Measurements from ENCODE around the gene TEDDM1. TPM values are rescaled to one million over a fixed set of nuclear protein-coding genes. Genes with fewer than 3 reads are reported as not detected.

TEDDM1 gene
- total and polyA plus RNA-seq, 10 of the 15 experiments (the other 5 are each of a cell fraction or from before 2014, with no cell fraction given) = 0.11 TPM; not detected in 9

- no peak for TF ChIP-seq KDM1A (IDR thresholded peaks at IDR 0.05; ENCODE audit: borderline replicate concordance)
- TF ChIP-seq, protein P1, sequence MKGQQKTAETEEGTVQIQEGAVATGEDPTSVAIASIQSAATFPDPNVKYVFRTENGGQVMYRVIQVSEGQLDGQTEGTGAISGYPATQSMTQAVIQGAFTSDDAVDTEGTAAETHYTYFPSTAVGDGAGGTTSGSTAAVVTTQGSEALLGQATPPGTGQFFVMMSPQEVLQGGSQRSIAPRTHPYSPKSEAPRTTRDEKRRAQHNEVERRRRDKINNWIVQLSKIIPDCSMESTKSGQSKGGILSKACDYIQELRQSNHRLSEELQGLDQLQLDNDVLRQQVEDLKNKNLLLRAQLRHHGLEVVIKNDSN (IDR thresholded peaks at IDR 0.05; ENCODE audit: borderline replicate concordance, extremely low read length, insufficient read depth, low read depth, low read length) = no peak
- TF ChIP-seq POLR2A (IDR thresholded peaks at IDR 0.05; ENCODE audit: low read depth, low read length) = no peak
- no peak for TF ChIP-seq TARDBP (IDR thresholded peaks at IDR 0.05; ENCODE audit: borderline replicate concordance)
- TF ChIP-seq ZSCAN29 (IDR thresholded peaks at IDR 0.05) = no peak
- TF ChIP-seq ATF3 (IDR thresholded peaks at IDR 0.05; ENCODE audit: borderline replicate concordance, extremely low read depth, low read depth, low read length) = no peak
- TF ChIP-seq, protein P2, sequence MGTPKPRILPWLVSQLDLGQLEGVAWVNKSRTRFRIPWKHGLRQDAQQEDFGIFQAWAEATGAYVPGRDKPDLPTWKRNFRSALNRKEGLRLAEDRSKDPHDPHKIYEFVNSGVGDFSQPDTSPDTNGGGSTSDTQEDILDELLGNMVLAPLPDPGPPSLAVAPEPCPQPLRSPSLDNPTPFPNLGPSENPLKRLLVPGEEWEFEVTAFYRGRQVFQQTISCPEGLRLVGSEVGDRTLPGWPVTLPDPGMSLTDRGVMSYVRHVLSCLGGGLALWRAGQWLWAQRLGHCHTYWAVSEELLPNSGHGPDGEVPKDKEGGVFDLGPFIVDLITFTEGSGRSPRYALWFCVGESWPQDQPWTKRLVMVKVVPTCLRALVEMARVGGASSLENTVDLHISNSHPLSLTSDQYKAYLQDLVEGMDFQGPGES (IDR thresholded peaks at IDR 0.05) = no peak
- TF ChIP-seq, protein P3, sequence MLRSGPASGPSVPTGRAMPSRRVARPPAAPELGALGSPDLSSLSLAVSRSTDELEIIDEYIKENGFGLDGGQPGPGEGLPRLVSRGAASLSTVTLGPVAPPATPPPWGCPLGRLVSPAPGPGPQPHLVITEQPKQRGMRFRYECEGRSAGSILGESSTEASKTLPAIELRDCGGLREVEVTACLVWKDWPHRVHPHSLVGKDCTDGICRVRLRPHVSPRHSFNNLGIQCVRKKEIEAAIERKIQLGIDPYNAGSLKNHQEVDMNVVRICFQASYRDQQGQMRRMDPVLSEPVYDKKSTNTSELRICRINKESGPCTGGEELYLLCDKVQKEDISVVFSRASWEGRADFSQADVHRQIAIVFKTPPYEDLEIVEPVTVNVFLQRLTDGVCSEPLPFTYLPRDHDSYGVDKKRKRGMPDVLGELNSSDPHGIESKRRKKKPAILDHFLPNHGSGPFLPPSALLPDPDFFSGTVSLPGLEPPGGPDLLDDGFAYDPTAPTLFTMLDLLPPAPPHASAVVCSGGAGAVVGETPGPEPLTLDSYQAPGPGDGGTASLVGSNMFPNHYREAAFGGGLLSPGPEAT (IDR thresholded peaks at IDR 0.05; ENCODE audit: low read depth) = peak; percentile 46; the same call in 1 of the 2 replicates
- TF ChIP-seq STAT3 (IDR thresholded peaks at IDR 0.05; ENCODE audit: low read depth, low read length) = peak; percentile 68; the same call in 1 of the 2 replicates
- TF ChIP-seq EED (IDR thresholded peaks at IDR 0.05; ENCODE audit: low read depth) = peak; percentile 31
- no peak for TF ChIP-seq ZNF274 (IDR thresholded peaks at IDR 0.05; ENCODE audit: insufficient read depth, insufficient read length)
These were observed 26.3 kb upstream of the TEDDM1 start (continued) for GRCh38 chr1:182426442-182427430.
